Mesenchymal stem cell (in vitro differentiated cells and primary cell): ENCODE measurements around the gene EEF2KMT.
"Not testable (repeated sequence)": the region's sequence is repeated elsewhere in the genome, so short reads cannot be mapped to it uniquely, and the experiment has no call there.

Source experiments
- DNase-seq: peaks from one replicate; pipeline ENCODE4 v3.0.0-alpha.2; 2013
- H2AFZ ChIP-seq: one replicate; pipeline ENCODE4 v1.6.1; 2013; ENCODE audit warnings: low read depth, mild to moderate bottlenecking, control low read depth, inconsistent platforms, low read length, moderate library complexity
- H2AK5ac ChIP-seq: 2 replicates; pipeline ENCODE4 v1.6.1; 2013; ENCODE audit warnings: low read length, moderate library complexity, mild to moderate bottlenecking, inconsistent platforms; ENCODE audit not compliant: severe bottlenecking
- H2BK120ac ChIP-seq: one replicate; pipeline ENCODE4 v1.6.1; 2013; ENCODE audit warnings: low read depth, mild to moderate bottlenecking, inconsistent platforms, low read length, moderate library complexity
- H2BK12ac ChIP-seq, 2 experiments: one replicate each; pipeline ENCODE4 v1.6.1; 2013; ENCODE audit warnings: inconsistent platforms in 2 of 2, low read length in 2 of 2, mild to moderate bottlenecking in 2 of 2, moderate library complexity in 2 of 2, control low read depth in 1 of 2
- H2BK15ac ChIP-seq: one replicate; pipeline ENCODE4 v1.6.1; 2013; ENCODE audit warnings: mild to moderate bottlenecking, low read depth, inconsistent platforms; ENCODE audit not compliant: poor library complexity, severe bottlenecking
- H2BK5ac ChIP-seq: 2 replicates; pipeline ENCODE4 v1.6.1; 2013; ENCODE audit warnings: low read depth, mild to moderate bottlenecking, low read length, control low read depth, inconsistent platforms; ENCODE audit not compliant: poor library complexity, severe bottlenecking
- H3K14ac ChIP-seq, 2 experiments: one replicate each; pipeline ENCODE4 v1.6.1; 2013; ENCODE audit warnings: inconsistent platforms in 2 of 2, low read length in 2 of 2, control low read depth in 1 of 2, mild to moderate bottlenecking in 1 of 2, moderate library complexity in 1 of 2
- H3K18ac ChIP-seq, 2 experiments: one replicate each; pipeline ENCODE4 v1.6.1; 2013; ENCODE audit warnings: inconsistent platforms in 2 of 2, low read length in 2 of 2, control low read depth in 1 of 2, low read depth in 1 of 2, mild to moderate bottlenecking in 1 of 2
- H3K23ac ChIP-seq, 2 experiments: one replicate each; pipeline ENCODE4 v1.6.1; 2013; ENCODE audit warnings: inconsistent platforms in 2 of 2, low read length in 2 of 2, mild to moderate bottlenecking in 2 of 2, moderate library complexity in 2 of 2, control low read depth in 1 of 2
- H3K27ac ChIP-seq: 2 replicates; pipeline ENCODE4 v1.5.1; 2013; ENCODE audit warnings: mild to moderate bottlenecking, moderate library complexity, low read length, control low read depth, inconsistent platforms; ENCODE audit not compliant: poor library complexity, severe bottlenecking
- H3K27me3 ChIP-seq, 2 experiments: 2 replicates each; pipeline versions ENCODE4 v1.6.1 to v1.7.0; 2013; ENCODE audit warnings: low read length in 2 of 2, mild to moderate bottlenecking in 2 of 2, moderate library complexity in 2 of 2, control low read depth in 1 of 2, inconsistent platforms in 1 of 2; ENCODE audit not compliant: control insufficient read depth in 1 of 2, insufficient read depth in 1 of 2
- H3K36me3 ChIP-seq, 2 experiments: 2 replicates each; pipeline versions ENCODE4 v1.6.1 to v1.7.0; 2013; ENCODE audit warnings: low read length in 2 of 2, control low read depth in 1 of 2, inconsistent platforms in 1 of 2, low read depth in 1 of 2, mild to moderate bottlenecking in 1 of 2; ENCODE audit not compliant: insufficient read depth in 2 of 2, control insufficient read depth in 1 of 2
- H3K4ac ChIP-seq, 2 experiments: one replicate each; pipeline ENCODE4 v1.6.1; 2013; ENCODE audit warnings: inconsistent platforms in 2 of 2, low read length in 2 of 2, mild to moderate bottlenecking in 2 of 2, moderate library complexity in 2 of 2, control low read depth in 1 of 2, low read depth in 1 of 2
- H3K4me1 ChIP-seq: 2 replicates; pipeline ENCODE4 v1.6.1; 2013; ENCODE audit warnings: low read depth, low read length, control low read depth; ENCODE audit not compliant: control insufficient read depth, insufficient read depth
- H3K4me2 ChIP-seq: 2 replicates; pipeline ENCODE4 v1.6.1; 2013; ENCODE audit warnings: low read length, mild to moderate bottlenecking, inconsistent platforms; ENCODE audit not compliant: poor library complexity, severe bottlenecking
- H3K4me3 ChIP-seq, 2 experiments: 2 replicates each; pipeline versions ENCODE4 v1.5.1 to v1.7.0; 2013; ENCODE audit warnings: low read length in 2 of 2, mild to moderate bottlenecking in 2 of 2, control low read depth in 1 of 2, low read depth in 1 of 2; ENCODE audit not compliant: insufficient read depth in 1 of 2
- H3K79me1 ChIP-seq: replicated peaks from 2 replicates; pipeline ENCODE4 v1.6.1; 2013; ENCODE audit warnings: mild to moderate bottlenecking, control low read depth, low read length, inconsistent platforms; ENCODE audit not compliant: poor library complexity, severe bottlenecking
- H3K9ac ChIP-seq: 2 replicates; pipeline ENCODE4 v1.7.0; 2013; ENCODE audit warnings: mild to moderate bottlenecking, low read length, moderate library complexity
- H3K9me3 ChIP-seq: 2 replicates; pipeline ENCODE4 v1.7.0; 2013; ENCODE audit warnings: mild to moderate bottlenecking, low read length; ENCODE audit not compliant: control insufficient read depth
- H4K8ac ChIP-seq: one replicate; pipeline ENCODE4 v1.6.1; 2013; ENCODE audit warnings: inconsistent platforms, mild to moderate bottlenecking, low read length, moderate library complexity
- H4K91ac ChIP-seq: one replicate; pipeline ENCODE4 v1.6.1; 2013; ENCODE audit warnings: mild to moderate bottlenecking, low read length, inconsistent platforms
- WGBS: methylation state at CpG from one replicate; pipeline ENCODE4 v1.1.7; 2013; ENCODE audit warnings: mixed read lengths; 5-methylcytosine and 5-hydroxymethylcytosine counted together

Gene EEF2KMT

GRCh38 chr16:5075637-5076036, 22.0 kb downstream of the EEF2KMT start:
- H4K8ac ChIP-seq: no peak overlapping the region
- no peak overlapping the region for H2BK5ac ChIP-seq
- WGBS: 91% methylated on average over 5 of the region's 5 CpGs
- no peak overlapping the region for H3K4me3 ChIP-seq
- no peak overlapping the region for H3K14ac ChIP-seq
- H3K9me3 ChIP-seq: no peaks in the 10 kb centered on the region
- no peak overlapping the region for H3K23ac ChIP-seq
- no peak overlapping the region for H2BK120ac ChIP-seq
- H3K9ac ChIP-seq: no peak overlapping the region
- H3K4me2 ChIP-seq: no peak overlapping the region
- peaks cover 30% of the 10 kb centered on the region for H3K79me1 ChIP-seq
- H4K91ac ChIP-seq: no peak overlapping the region
- no peak overlapping the region for H3K18ac ChIP-seq
- H3K4ac ChIP-seq: no peak overlapping the region
- no peak overlapping the region for H3K27ac ChIP-seq
- no peak overlapping the region for H2BK15ac ChIP-seq
- no peak for DNase-seq
- no peak overlapping the region for H2AK5ac ChIP-seq
- no peak overlapping the region for H2BK12ac ChIP-seq
- no peaks in the 10 kb centered on the region for H3K27me3 ChIP-seq
- peaks cover 45 to 48% of the 10 kb centered on the region in 2 experiments for H3K36me3 ChIP-seq
- H3K4me1 ChIP-seq: peaks cover 3% of the 10 kb centered on the region
- no peak overlapping the region for H2AFZ ChIP-seq

- not testable (repeated sequence) for H3K23ac ChIP-seq, H4K8ac ChIP-seq, DNase-seq, H2AFZ ChIP-seq, H3K14ac ChIP-seq, H2BK5ac ChIP-seq, H3K27ac ChIP-seq, H3K4ac ChIP-seq, H3K9ac ChIP-seq, H2BK15ac ChIP-seq, H3K9me3 ChIP-seq, H2BK120ac ChIP-seq, H3K27me3 ChIP-seq, H3K4me3 ChIP-seq, H3K4me2 ChIP-seq, H4K91ac ChIP-seq, H2BK12ac ChIP-seq, H2AK5ac ChIP-seq, H3K18ac ChIP-seq, H3K4me1 ChIP-seq
- H3K36me3 ChIP-seq: peaks cover 34 to 38% of the 10 kb centered on the region in 2 experiments
- H3K79me1 ChIP-seq: peaks cover 30% of the 10 kb centered on the region
- WGBS: 95% methylated on average over 7 of the region's 15 CpGs
Observed at GRCh38 chr16:5073771-5074170, 23.8 kb downstream of the EEF2KMT start.

- Histone ChIP-seq H3K9ac (peak overlapping the region; percentile 95), H3K23ac (no peak overlapping the region), H3K4me3 (peak overlapping the region in 1 of 2 experiments; percentile 96), H2BK120ac (no peak overlapping the region), H3K4me1 (peaks cover 3% of the 10 kb centered on the region), H3K4ac (no peak overlapping the region), H2BK15ac (no peak overlapping the region), H3K14ac (no peak overlapping the region), H2BK12ac (no peak overlapping the region), H3K18ac (no peak overlapping the region), H2BK5ac (no peak overlapping the region), H4K91ac (no peak overlapping the region), H4K8ac (no peak overlapping the region), H3K4me2 (no peak overlapping the region), H2AFZ (no peak overlapping the region), H3K27me3 (no peaks in the 10 kb centered on the region), H3K27ac (no peak overlapping the region), H3K9me3 (no peaks in the 10 kb centered on the region), H3K36me3 (peaks cover 29 to 38% of the 10 kb centered on the region in 2 experiments), H3K79me1 (peaks cover 30% of the 10 kb centered on the region), H2AK5ac (no peak overlapping the region)
- peak; percentile 6 for DNase-seq
- 100% methylated on average over 1 of the region's 2 CpGs for whole genome bisulfite sequencing
Observed at GRCh38 chr16:5073279-5073629, 24.3 kb downstream of the EEF2KMT start.

GRCh38 chr16:5072334-5073278, 25.0 kb downstream of the EEF2KMT start:
- peak overlapping the region in 1 of 2 experiments; percentile 61 for H3K14ac ChIP-seq
- H2AFZ ChIP-seq: peak overlapping the region; percentile 75
- no peak overlapping the region for H4K91ac ChIP-seq

More at GRCh38 chr16:5072334-5073278, 25.0 kb downstream of the EEF2KMT start:
- Histone ChIP-seq H3K9ac (peak overlapping the region; percentile 95), H3K18ac (peak overlapping the region; percentile 46 to 95), H3K4me2 (peak overlapping the region; percentile 86), H3K4me1 (peaks cover 3% of the 10 kb centered on the region), H3K27me3 (no peaks in the 10 kb centered on the region), H3K4ac (peak overlapping the region in 1 of 2 experiments; percentile 92), H3K27ac (peak overlapping the region; percentile 83), H3K23ac (no peak overlapping the region), H2BK120ac (no peak overlapping the region), H2AK5ac (no peak overlapping the region), H2BK12ac (peak overlapping the region in 1 of 2 experiments; percentile 25), H2BK5ac (no peak overlapping the region), H3K36me3 (peaks cover 24 to 34% of the 10 kb centered on the region in 2 experiments), H3K79me1 (peaks cover 30% of the 10 kb centered on the region), H4K8ac (peak overlapping the region; percentile 96), H2BK15ac (no peak overlapping the region), H3K9me3 (no peaks in the 10 kb centered on the region), H3K4me3 (peak overlapping the region; percentile 92 to 96)
- WGBS: 68% methylated on average over 11 of the region's 12 CpGs
- no peak for DNase-seq
